Ovary (tissue), 9 donors: ENCODE data around the gene SGSH. TPM values are rescaled to one million over a fixed set of nuclear protein-coding genes. Genes with fewer than 3 reads are reported as not detected.

ENCODE experiments used
- DNase-seq, 5 donors: peaks; one replicate each; pipeline ENCODE4 v3.0.0-alpha.2; 2019 to 2020
- H3K27ac ChIP-seq, 2 donors: fragments of 200-600 bp; one replicate each; pipeline versions ENCODE4 v1.5.1 to v1.8.0; 2019 to 2022
- H3K27me3 ChIP-seq: fragments of 200-600 bp; one replicate; pipeline ENCODE4 v1.8.0; 2022
- H3K36me3 ChIP-seq: fragments of 200-600 bp; sonication (generic); one replicate; pipeline ENCODE4 v1.5.1; 2019
- H3K4me1 ChIP-seq: one replicate; pipeline ENCODE4 v1.8.1; 2013; ENCODE audit warnings: mild to moderate bottlenecking, moderate library complexity; ENCODE audit not compliant: insufficient read depth
- H3K4me3 ChIP-seq: fragments of 200-600 bp; sonication (generic); one replicate; pipeline ENCODE4 v1.5.1; 2017
- H3K9me3 ChIP-seq, 2 donors: fragments of 200-600 bp in 1 of 2; sonication (generic) in 1 of 2; one replicate each; pipeline versions ENCODE4 v1.5.1 to v1.8.1; 2013 to 2019; ENCODE audit warnings: mild to moderate bottlenecking in 1 of 2, moderate library complexity in 1 of 2
- EP300 ChIP-seq: sonication (generic); formaldehyde crosslinking; IDR thresholded peaks from one replicate; pipeline ENCODE4 v1.6.1; 2017; ENCODE audit warnings: antibody characterized with exemption
- POLR2A ChIP-seq: fragments of 450-650 bp; IDR thresholded peaks from one replicate; pipeline ENCODE4 v1.6.1; 2017; ENCODE audit warnings: antibody characterized with exemption, mild to moderate bottlenecking, moderate library complexity
- WGBS, 3 donors: extraction: QIAGEN DNeasy Blood & Tissue Kit in 1 of 3; methylation state at CpG; one replicate each; pipeline versions ENCODE4 v1.1.5 to v1.1.7; 2013 to 2017; 5-methylcytosine and 5-hydroxymethylcytosine counted together
- intact Hi-C, 4 donors: fragments of 100-400 bp; cut with DNase I; formaldehyde crosslinking; loops; one replicate each; pipeline versions ENCODE4 v1.11.0 to v1.15.1; 2022 to 2023
- polyA plus RNA-seq, 2 donors: library from polyadenylated mRNA; stranded (reverse); fragments of 200-250 nt in 1 of 2; fragments of 350-450 nt in 1 of 2; fragmentation: Illumina TruSeq in 1 of 2; extraction: RNeasy Lipid Tissue Mini Kit (QIAGEN cat#74804) in 1 of 2; gene quantifications; one replicate each; pipeline ENCODE4 v1.2.3, GENCODE V29; 2013 to 2014
- total RNA-seq, 7 donors: library from RNA; depleted of rRNA in 2 of 7; stranded (reverse); fragments of >200 nt in 2 of 7; fragmentation: NEBNext Ultra II Directional in 3 of 7; extraction: Animal tissue kit (Norgen Biotek cat#: 25700) in 3 of 7; gene quantifications; one replicate each; pipeline versions ENCODE4 v1.1.0 to v1.2.4, GENCODE V29; 2016 to 2023
- TF ChIP-seq, protein P1 (sequence below), 3 donors: fragments of 450-650 bp in 2 of 3; fragments of 200-600 bp in 1 of 3; IDR thresholded peaks; one replicate each; pipeline versions ENCODE4 v1.5.1 to v1.8.0; 2016 to 2022; ENCODE audit warnings: antibody characterized with exemption in 3 of 3, mild to moderate bottlenecking in 1 of 3
- donor health status: DM: no; HTN: no; CAD: no; lungs with moderate emphysema.
- donor health status: DM: no; HTN: no; CAD: no.
- donor health status: Bipolar disorder and iron deficiency.
- donor health status: DM: yes; HTN: yes; CAD: no.
- donor health status: DM: no; HTN: no; CAD: no.
- donor health status: DM: yes; HTN: yes; CAD: no.

Gene SGSH
- total and polyA plus RNA-seq, 9 donors, result 10.8 to 39.9 (median 30.4) TPM

DNA sequence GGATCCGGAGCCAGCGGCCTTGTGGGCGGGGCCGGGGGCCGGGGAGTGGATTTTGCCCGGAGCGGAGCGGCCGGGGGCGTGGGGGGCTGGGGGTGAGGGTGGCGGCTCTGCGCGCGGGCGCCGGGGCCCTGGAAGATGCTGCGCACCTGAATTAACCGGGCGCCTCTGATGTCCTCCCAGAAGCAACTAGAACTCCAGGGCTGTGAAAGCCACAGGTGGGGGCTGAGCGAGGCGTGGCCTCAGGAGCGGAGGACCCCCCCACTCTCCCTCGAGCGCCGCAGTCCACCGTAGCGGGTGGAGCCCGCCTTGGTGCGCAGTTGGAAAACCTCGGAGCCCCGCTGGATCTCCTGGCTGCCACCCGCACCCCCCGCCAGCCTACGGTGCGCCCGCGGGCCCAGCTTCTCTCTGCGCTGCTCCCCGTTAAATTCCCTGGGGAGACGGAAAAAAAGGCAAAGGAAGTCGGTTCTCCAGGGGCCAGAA is 643 bp upstream of the SGSH start:
- Histone ChIP-seq H3K4me1 (peaks cover 10% of the 10 kb centered on the region), H3K27ac (peak overlapping the region; percentile 26 to 65), H3K4me3 (peak overlapping the region; percentile 99), H3K27me3 (no peaks in the 10 kb centered on the region), H3K9me3 (no peaks in the 10 kb centered on the region), H3K36me3 (no peaks in the 10 kb centered on the region)
- peak; percentile 52 to 69 (median 59) for DNase-seq
- WGBS, 3 donors, result 1 to 2% (median 1%) methylated on average over 38 to 41 of the region's 41 CpGs
- no peak for TF ChIP-seq POLR2A
- TF ChIP-seq, protein P1, sequence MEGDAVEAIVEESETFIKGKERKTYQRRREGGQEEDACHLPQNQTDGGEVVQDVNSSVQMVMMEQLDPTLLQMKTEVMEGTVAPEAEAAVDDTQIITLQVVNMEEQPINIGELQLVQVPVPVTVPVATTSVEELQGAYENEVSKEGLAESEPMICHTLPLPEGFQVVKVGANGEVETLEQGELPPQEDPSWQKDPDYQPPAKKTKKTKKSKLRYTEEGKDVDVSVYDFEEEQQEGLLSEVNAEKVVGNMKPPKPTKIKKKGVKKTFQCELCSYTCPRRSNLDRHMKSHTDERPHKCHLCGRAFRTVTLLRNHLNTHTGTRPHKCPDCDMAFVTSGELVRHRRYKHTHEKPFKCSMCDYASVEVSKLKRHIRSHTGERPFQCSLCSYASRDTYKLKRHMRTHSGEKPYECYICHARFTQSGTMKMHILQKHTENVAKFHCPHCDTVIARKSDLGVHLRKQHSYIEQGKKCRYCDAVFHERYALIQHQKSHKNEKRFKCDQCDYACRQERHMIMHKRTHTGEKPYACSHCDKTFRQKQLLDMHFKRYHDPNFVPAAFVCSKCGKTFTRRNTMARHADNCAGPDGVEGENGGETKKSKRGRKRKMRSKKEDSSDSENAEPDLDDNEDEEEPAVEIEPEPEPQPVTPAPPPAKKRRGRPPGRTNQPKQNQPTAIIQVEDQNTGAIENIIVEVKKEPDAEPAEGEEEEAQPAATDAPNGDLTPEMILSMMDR (IDR thresholded peaks at IDR 0.05), result no peak
- no peak for TF ChIP-seq EP300
- intact Hi-C loops, result loop anchor here in 1 of 4 donors (2.0 kb wide), 1 partner anchor 40 kb away; the partner anchor contains the start of gene RNF213

DNA sequence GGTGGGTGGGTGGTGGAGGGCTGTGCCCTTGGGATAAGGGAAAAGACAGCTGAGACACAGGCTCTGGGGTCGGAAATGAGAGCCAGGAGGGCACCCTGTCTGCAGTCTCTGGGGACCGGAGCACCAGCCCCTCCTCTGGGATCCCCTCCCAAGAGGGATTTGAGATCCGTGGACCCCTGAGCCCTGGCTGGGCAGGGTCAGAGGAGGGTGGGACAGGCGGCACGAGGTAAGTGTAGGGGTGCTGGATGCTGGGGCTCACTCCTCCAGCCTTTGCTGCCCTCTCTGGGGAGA is 425 bp downstream of the SGSH start:
- intact Hi-C loops, result loop anchor here in 1 of 4 donors (2.0 kb wide), 1 partner anchor 41 kb away; the partner anchor contains the start of gene RNF213
- no peaks in the 10 kb centered on the region for H3K27me3 ChIP-seq
- H3K9me3 ChIP-seq, result no peaks in the 10 kb centered on the region
- WGBS, 3 donors, result 0 to 4% (median 1%) methylated on average over 5 of the region's 5 CpGs
- TF ChIP-seq, protein P1 (IDR thresholded peaks at IDR 0.05), result no peak
- TF ChIP-seq POLR2A (no peak), EP300 (no peak)
- H3K36me3 ChIP-seq, result no peaks in the 10 kb centered on the region
- H3K27ac ChIP-seq, result peak overlapping the region; percentile 26 to 65
- no peak for DNase-seq
- peaks cover 10% of the 10 kb centered on the region for H3K4me1 ChIP-seq
- H3K4me3 ChIP-seq, result peak overlapping the region; percentile 99

DNA sequence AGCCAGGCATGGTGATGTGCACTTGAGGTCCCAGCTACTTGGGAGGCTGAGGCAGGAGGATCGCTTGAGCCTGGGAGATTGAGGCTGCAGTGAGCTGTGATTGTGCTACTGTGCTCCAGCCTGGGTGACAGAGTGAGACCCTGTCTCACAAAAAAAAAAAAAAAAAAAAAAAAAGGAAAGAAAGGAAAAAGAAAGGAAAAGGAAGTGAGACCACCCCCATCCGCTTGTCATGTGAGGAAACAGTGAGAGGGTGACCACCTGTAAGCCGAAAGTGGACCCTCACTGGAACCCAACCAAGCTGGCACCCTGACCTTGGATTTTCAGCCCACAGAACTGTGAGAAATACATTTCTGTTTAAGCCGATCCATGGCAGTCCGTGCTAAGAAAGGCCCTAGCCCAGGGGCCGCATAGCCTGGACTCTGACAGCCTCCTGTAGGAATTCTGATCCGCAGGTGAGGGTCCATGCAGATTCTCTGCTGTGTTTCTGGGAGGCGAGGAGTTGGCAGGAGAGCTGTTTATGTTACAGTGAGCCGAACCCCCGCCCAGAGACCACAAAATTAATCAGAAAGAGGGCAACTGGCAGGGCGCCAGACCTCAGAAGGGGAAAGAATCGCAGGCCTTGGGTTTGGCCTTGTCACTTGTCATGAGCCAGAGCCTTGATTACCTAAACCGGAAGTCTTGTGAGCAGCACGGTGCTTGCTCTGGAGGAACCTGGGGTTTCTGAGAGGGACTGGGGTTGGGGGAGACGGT is 945 bp downstream of the SGSH start:
- no peaks in the 10 kb centered on the region for H3K9me3 ChIP-seq
- peak; percentile 56 to 73 (median 71) for DNase-seq
- no peaks in the 10 kb centered on the region for H3K27me3 ChIP-seq
- TF ChIP-seq POLR2A, result no peak
- TF ChIP-seq, protein P1 (IDR thresholded peaks at IDR 0.05), result no peak
- TF ChIP-seq EP300, result no peak
- intact Hi-C loops, result no loop called here
- 32 to 37% (median 36%) methylated on average over 15 of the region's 15 CpGs for WGBS, 3 donors
- H3K27ac ChIP-seq, result peak overlapping the region; percentile 26 to 65
- H3K4me1 ChIP-seq, result peaks cover 10% of the 10 kb centered on the region
- no peaks in the 10 kb centered on the region for H3K36me3 ChIP-seq
- H3K4me3 ChIP-seq, result peak overlapping the region; percentile 99

DNA sequence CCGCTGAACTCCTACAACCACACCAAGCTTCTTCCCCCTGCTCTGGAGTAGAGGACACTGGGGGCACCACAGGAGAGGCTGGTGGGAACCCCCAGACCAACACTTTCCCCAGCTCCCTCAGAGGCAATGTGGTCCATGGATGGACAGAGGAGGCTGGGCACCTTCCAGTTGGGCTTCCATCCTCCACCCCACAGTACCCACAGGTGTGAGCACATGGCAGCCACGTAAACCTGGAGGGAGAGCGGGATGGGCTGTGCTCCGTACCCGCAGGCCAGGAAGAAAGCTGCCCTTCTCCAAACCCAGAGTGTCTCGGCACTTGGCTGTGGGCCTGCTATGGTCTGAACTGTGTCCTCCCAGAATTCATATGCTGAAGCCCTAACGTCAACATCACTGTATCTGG is 1.7 kb downstream of the SGSH start:
- Histone ChIP-seq H3K27ac (no peak overlapping the region), H3K9me3 (no peaks in the 10 kb centered on the region), H3K27me3 (no peaks in the 10 kb centered on the region), H3K36me3 (no peaks in the 10 kb centered on the region), H3K4me3 (no peak overlapping the region), H3K4me1 (peaks cover 10% of the 10 kb centered on the region)
- WGBS, 3 donors, result 86 to 96% (median 90%) methylated on average over 7 of the region's 7 CpGs
- intact Hi-C loops, result no loop called here
- no peak for TF ChIP-seq EP300
- TF ChIP-seq, protein P1 (IDR thresholded peaks at IDR 0.05), result no peak
- no peak for TF ChIP-seq POLR2A
- no peak for DNase-seq
